Subcutaneous abdominal adipose tissue (tissue), 5 donors: Measurements from ENCODE around the gene DRAP1.
A peak's percentile ranks its signal among the peaks of the same experiment; 100 is the strongest.
"Not testable (repeated sequence)": the region's sequence is repeated elsewhere in the genome, so short reads cannot be mapped to it uniquely, and the experiment has no call there.

Source experiments
- H3K27ac ChIP-seq: one replicate; pipeline ENCODE4 v1.7.0; 2013; ENCODE audit warnings: low read depth, mild to moderate bottlenecking, inconsistent platforms, low read length, moderate library complexity
- H3K27me3 ChIP-seq, 5 donors: one replicate each; pipeline ENCODE4 v1.7.0; 2013; ENCODE audit warnings: low read length in 5 of 5, inconsistent platforms in 1 of 5; ENCODE audit not compliant: control insufficient read depth in 5 of 5, insufficient read depth in 4 of 5
- H3K36me3 ChIP-seq, 5 donors: one replicate each; pipeline ENCODE4 v1.7.0; 2013; ENCODE audit warnings: low read length in 5 of 5; ENCODE audit not compliant: control insufficient read depth in 5 of 5, insufficient read depth in 5 of 5
- H3K4me1 ChIP-seq, 5 donors: one replicate each; pipeline ENCODE4 v1.7.0; 2013; ENCODE audit warnings: low read length in 5 of 5, mild to moderate bottlenecking in 3 of 5, moderate library complexity in 1 of 5; ENCODE audit not compliant: control insufficient read depth in 5 of 5, insufficient read depth in 5 of 5
- H3K4me3 ChIP-seq, 5 donors: one replicate each; pipeline ENCODE4 v1.7.0; 2013; ENCODE audit warnings: low read length in 5 of 5, low read depth in 1 of 5
- H3K9ac ChIP-seq, 5 donors: one replicate each; pipeline ENCODE4 v1.7.0; 2013; ENCODE audit warnings: low read length in 5 of 5, mild to moderate bottlenecking in 4 of 5, moderate library complexity in 3 of 5
- H3K9me3 ChIP-seq, 5 donors: one replicate each; pipeline ENCODE4 v1.7.0; 2013; ENCODE audit warnings: low read length in 5 of 5; ENCODE audit not compliant: control insufficient read depth in 5 of 5
- donor health status: healthy.
- donor health status: healthy.
- donor health status: healthy.
- donor health status: healthy.
- donor health status: healthy.

The DRAP1 gene

DNA sequence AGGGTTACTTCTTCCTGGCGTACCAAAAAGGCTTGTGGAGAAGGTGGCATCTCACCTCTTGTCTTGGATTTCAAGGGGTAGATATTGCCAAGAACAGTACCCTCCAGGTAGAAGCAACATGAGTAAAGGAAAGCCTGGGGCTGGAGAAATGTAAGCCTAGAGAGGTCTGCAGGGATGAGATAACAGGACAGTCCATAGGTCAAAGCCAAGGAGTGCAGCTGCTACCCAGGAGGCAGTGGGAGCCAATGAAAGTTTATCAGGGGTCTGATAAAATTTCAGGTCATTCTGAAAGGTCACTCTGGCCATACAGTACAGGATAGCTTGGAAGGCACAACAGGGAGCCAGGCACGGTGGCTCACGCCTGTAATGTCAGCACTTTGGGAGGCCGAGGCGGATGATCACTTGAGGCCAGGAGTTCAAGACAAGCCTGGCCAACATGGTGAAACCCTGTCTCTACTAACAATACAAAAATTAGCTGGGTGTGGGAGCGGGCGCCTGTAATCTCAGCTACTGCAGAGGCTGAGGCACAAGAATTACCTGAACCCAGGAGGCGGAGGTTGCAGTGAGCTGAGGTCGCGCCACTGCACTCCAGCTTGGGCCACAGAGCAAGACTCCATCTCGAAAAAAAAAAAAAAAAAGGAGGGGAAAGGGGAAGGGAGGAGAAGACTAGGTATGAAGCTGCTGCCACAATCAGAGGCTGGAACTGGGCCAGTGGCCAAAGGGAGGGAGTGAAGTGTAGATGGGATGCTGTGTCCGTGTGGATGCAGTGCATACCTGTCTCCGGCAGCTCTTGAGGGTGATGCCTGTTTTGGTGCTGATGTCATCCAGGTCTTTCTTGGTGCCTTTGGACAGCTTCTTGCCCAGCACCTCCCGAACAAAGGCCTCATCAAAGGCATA lies 32.2 kb upstream of the DRAP1 start:
- Histone ChIP-seq H3K4me3 (peak overlapping the region; percentile 56 to 91 (median 83)), H3K27ac (peak overlapping the region; percentile 99), H3K4me1 (peaks cover 4 to 47% (median 45%) of the 10 kb centered on the region in 5 donors), H3K36me3 (peaks cover 5 to 44% (median 34%) of the 10 kb centered on the region in 5 donors), H3K27me3 (no peaks in the 10 kb centered on the region), H3K9me3 (no peaks in the 10 kb centered on the region), H3K9ac (peak overlapping the region in 3 of 5 donors; percentile 60 to 77 (median 68))

DNA sequence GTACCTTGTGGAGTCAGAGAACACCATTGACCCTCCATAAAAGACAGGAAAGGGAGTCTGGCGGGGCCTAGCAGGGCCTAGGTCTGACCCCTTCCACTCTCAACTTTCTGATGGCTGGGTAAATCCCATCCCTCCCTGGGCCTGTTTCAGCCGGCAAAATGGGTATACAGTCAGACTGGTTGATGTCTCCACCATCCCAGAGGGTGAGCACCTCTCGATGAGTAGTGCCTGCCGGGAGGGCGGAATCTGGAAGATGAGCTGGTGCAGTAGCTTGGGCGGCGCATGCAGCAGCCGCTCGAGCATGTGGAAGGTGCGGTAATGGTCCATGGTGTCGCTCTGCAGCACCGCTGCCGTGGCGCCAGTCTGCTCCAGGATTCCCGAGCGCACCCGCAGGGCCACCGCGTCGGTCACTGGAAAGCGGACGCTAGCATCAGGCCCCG lies 31.5 kb upstream of the DRAP1 start:
- Histone ChIP-seq H3K27me3 (no peaks in the 10 kb centered on the region), H3K9ac (peak overlapping the region; percentile 35 to 77 (median 68)), H3K27ac (peak overlapping the region; percentile 99), H3K4me3 (peak overlapping the region; percentile 56 to 91 (median 83)), H3K4me1 (peaks cover 4 to 54% (median 52%) of the 10 kb centered on the region in 5 donors), H3K9me3 (no peaks in the 10 kb centered on the region), H3K36me3 (peaks cover 5 to 38% (median 30%) of the 10 kb centered on the region in 5 donors)

- peaks cover 4 to 58% (median 56%) of the 10 kb centered on the region in 5 donors for H3K4me1 ChIP-seq
- H3K4me3 ChIP-seq: peak within 1 kb of the TSS; percentile 78 to 91 (median 83)
- no peaks in the 10 kb centered on the region for H3K9me3 ChIP-seq
- peak within 1 kb of the TSS; percentile 70 to 87 (median 79) for H3K9ac ChIP-seq
- peak within 1 kb of the TSS; percentile 99 for H3K27ac ChIP-seq
- H3K36me3 ChIP-seq: peaks cover 5 to 32% (median 24%) of the 10 kb centered on the region in 5 donors
- no peaks in the 10 kb centered on the region for H3K27me3 ChIP-seq
These were observed 30.9 kb upstream of the DRAP1 start, which contains the start of gene FIBP for GRCh38 chr11:65888163-65888814. FIBP (minus strand) TSS chr11:65888471; CDS start chr11:65888418, 53 bp downstream.

DNA sequence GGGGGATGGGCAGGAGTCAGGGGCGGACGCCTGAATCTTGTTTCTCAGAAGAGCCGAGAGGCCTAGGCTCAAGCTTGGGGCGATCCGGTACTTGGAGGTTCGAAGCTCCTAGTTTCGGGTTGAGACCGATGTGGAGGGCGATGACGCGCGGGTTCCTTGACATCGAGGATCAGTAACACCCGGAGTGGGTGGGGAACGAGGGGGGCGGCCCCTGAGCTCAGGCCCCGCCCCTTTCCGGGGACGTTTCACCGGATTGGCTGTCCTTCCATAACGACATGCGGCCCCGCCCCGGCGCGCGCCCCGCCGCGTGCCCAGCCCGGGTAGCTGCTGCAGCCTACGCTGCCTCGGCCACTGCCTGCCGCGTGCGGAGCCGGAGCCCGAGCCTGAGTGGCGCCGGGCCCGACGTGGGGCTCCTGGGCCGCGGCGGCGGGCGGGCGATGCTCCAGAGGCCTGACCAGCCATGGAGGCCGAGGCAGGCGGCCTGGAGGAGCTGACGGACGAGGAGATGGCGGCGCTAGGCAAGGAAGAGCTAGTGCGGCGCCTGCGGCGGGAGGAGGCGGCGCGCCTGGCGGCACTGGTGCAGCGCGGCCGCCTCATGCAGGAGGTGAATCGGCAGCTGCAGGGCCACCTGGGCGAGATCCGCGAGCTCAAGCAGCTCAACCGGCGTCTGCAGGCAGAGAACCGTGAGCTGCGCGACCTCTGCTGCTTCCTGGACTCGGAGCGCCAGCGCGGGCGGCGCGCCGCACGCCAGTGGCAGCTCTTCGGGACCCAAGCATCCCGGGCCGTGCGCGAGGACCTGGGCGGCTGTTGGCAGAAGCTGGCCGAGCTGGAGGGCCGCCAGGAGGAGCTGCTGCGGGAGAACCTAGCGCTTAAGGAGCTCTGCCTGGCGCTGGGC lies 28.7 kb upstream of the DRAP1 start, which contains the start of gene CCDC85B:
TSS of gene CCDC85B (plus strand) at position 350 of the 895 bp plus-strand sequence. CDS start at position 461, 111 bp downstream.
- peaks cover 8 to 68% (median 62%) of the 10 kb centered on the region in 5 donors for H3K4me1 ChIP-seq
- H3K4me3 ChIP-seq: peak within 1 kb of the TSS; percentile 75 to 91 (median 79)
- peaks cover 5 to 13% (median 9%) of the 10 kb centered on the region in 5 donors for H3K36me3 ChIP-seq
- H3K27ac ChIP-seq: peak within 1 kb of the TSS; percentile 99
- no peaks in the 10 kb centered on the region for H3K9me3 ChIP-seq
- H3K27me3 ChIP-seq: no peaks in the 10 kb centered on the region
- peak within 1 kb of the TSS; percentile 59 to 87 (median 79) for H3K9ac ChIP-seq

DNA sequence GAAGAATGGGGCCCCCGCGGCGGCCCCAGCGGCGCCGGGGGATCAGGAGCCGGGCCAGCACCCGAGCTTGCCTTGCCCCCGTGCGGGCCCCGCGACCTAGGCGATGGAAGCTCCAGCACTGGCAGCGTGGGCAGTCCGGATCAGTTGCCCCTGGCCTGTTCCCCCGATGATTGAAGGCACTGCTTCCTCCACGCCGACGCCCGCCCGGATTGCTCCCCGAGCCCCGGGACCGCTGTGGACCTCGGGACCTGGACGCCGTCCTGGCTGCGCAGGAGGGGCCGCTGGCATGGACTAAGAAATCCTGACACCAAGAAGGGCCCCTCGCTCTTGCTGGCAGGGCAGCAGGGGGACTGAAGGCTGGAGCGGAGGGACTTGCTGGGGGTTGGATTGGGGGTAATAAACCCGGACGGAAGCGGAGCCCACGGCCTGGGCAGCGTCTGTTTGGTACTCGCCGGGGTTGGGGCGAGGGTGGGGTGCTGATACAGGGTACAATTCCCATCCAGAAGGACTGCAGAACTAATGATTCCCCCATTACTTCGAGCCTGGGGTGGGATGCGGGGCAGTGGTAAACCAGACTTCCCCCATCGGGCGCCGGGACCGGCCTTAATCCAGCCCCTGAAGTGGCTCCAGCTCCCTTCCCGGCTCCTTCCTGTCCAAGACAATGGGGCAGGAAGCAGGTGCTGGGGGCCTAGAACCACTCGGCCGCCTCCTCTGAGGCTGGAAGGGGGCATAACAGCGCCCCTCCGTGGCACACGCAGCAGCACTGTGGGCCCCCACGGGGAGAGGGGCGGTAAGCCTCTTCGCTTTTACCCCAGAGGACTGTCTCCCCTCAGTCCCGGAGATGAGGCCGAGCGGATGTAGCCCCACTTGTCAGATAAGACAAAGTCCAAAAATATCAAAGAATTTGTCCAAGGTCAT lies 27.7 kb upstream of the DRAP1 start:
- Histone ChIP-seq H3K27ac (peak overlapping the region; percentile 99), H3K4me1 (peaks cover 8 to 68% (median 62%) of the 10 kb centered on the region in 5 donors), H3K27me3 (no peaks in the 10 kb centered on the region), H3K9me3 (no peaks in the 10 kb centered on the region), H3K9ac (peak overlapping the region; percentile 26 to 79 (median 77)), H3K4me3 (peak overlapping the region; percentile 59 to 88 (median 78)), H3K36me3 (peaks cover 2 to 6% (median 4%) of the 10 kb centered on the region in 5 donors)

GRCh38 chr11:65892137-65892540 lies 27.1 kb upstream of the DRAP1 start:
- peak overlapping the region in 4 of 5 donors; percentile 59 to 88 (median 75) for H3K4me3 ChIP-seq
- H3K9ac ChIP-seq: peak overlapping the region; percentile 26 to 79 (median 77)
- peaks cover 8 to 68% (median 62%) of the 10 kb centered on the region in 5 donors for H3K4me1 ChIP-seq
- H3K36me3 ChIP-seq, H3K27me3 ChIP-seq, H3K9me3 ChIP-seq: not testable (repeated sequence)
- H3K27ac ChIP-seq: peak overlapping the region; percentile 99

DNA sequence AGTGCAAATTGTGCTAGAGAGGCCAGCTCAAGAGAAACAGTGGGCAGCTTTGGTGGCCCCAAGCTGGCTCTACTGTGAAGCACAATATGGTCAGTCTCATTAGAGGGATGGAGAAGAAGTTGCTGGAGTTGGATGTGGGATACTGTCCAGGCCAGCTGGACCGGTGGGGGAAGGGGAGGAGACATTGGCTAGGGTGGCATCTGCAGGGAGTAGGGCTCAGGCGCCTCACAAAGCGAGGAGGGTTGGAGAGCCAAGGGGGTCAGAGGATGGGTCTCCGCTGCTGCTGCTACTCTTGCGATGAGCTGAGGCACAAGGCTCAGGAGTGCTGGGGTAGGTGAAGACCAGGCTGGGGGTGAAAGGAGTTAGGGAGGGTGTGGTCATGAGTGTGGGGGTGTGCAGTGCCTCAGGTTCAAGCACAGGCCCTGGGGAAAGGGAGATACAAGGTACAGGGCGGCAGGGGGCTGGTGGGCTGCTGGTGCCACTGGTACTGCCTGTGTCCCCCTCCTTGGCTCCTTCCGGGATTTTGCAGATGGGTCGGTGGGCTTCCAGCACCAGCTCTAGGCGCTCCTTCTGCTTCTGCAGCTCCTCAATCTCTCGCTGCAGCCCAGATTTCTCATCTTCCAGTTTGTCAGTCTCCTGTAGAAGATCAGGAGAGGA lies 26.4 kb upstream of the DRAP1 start:
- peak overlapping the region in 4 of 5 donors; percentile 44 to 88 (median 75) for H3K4me3 ChIP-seq
- H3K9ac ChIP-seq: no peak overlapping the region
- no peaks in the 10 kb centered on the region for H3K36me3 ChIP-seq
- peaks cover 8 to 61% (median 56%) of the 10 kb centered on the region in 5 donors for H3K4me1 ChIP-seq
- peak overlapping the region; percentile 99 for H3K27ac ChIP-seq
- no peaks in the 10 kb centered on the region for H3K27me3 ChIP-seq
- H3K9me3 ChIP-seq: no peaks in the 10 kb centered on the region

- no peaks in the 10 kb centered on the region for H3K36me3 ChIP-seq
These were observed 25.1 kb upstream of the DRAP1 start for GRCh38 chr11:65894034-65894591.

More at GRCh38 chr11:65894034-65894591, 25.1 kb upstream of the DRAP1 start:
- H3K4me3 ChIP-seq: peak overlapping the region in 4 of 5 donors; percentile 33 to 78 (median 58)
- peak overlapping the region in 4 of 5 donors; percentile 2 to 68 (median 28) for H3K9ac ChIP-seq
- H3K4me1 ChIP-seq: peaks cover 8 to 56% (median 52%) of the 10 kb centered on the region in 5 donors
- no peaks in the 10 kb centered on the region for H3K9me3 ChIP-seq
- H3K27me3 ChIP-seq: peaks cover 0 to 2% (median 0%) of the 10 kb centered on the region in 5 donors
- H3K27ac ChIP-seq: peak overlapping the region; percentile 99
